ENCODE data around the gene ATF7. TPM values are rescaled to one million over a fixed set of nuclear protein-coding genes. Genes with fewer than 3 reads are reported as not detected.

The ATF7 gene
- total and polyA plus RNA-seq, 2 of the 13 experiments (the other 11 are each of a cell fraction or from before 2014, with no cell fraction given): 9.6 to 16.2 TPM

- no peak for TF ChIP-seq THRA (CRISPR knock-in tag; IDR thresholded peaks at IDR 0.05; ENCODE audit: borderline replicate concordance)
- TF ChIP-seq ZNF546 (CRISPR knock-in tag; conservative IDR thresholded peaks at IDR 0.05): no peak
- TF ChIP-seq ARNT (IDR thresholded peaks at IDR 0.05): no peak
- TF ChIP-seq NR3C1 (CRISPR knock-in tag; IDR thresholded peaks at IDR 0.05): no peak
- peak; percentile 36; the same call in 1 of the 2 replicates for TF ChIP-seq FOXA3 (CRISPR knock-in tag; IDR thresholded peaks at IDR 0.05)
- no peak for TF ChIP-seq ZNF468 (CRISPR knock-in tag; IDR thresholded peaks at IDR 0.05)
- TF ChIP-seq HMGA1 (CRISPR knock-in tag; conservative IDR thresholded peaks at IDR 0.05): no peak
- no peak for TF ChIP-seq GZF1 (CRISPR knock-in tag; IDR thresholded peaks at IDR 0.05)
- TF ChIP-seq, protein P1, sequence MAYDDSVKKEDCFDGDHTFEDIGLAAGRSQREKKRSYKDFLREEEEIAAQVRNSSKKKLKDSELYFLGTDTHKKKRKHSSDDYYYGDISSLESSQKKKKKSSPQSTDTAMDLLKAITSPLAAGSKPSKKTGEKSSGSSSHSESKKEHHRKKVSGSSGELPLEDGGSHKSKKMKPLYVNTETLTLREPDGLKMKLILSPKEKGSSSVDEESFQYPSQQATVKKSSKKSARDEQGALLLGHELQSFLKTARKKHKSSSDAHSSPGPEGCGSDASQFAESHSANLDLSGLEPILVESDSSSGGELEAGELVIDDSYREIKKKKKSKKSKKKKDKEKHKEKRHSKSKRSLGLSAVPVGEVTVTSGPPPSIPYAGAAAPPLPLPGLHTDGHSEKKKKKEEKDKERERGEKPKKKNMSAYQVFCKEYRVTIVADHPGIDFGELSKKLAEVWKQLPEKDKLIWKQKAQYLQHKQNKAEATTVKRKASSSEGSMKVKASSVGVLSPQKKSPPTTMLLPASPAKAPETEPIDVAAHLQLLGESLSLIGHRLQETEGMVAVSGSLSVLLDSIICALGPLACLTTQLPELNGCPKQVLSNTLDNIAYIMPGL (CRISPR knock-in tag; IDR thresholded peaks at IDR 0.05; ENCODE audit: borderline replicate concordance in 1 of 2, low read depth in 1 of 2): no peak
- TF ChIP-seq ZNF543 (CRISPR knock-in tag; IDR thresholded peaks at IDR 0.05): no peak
- TF ChIP-seq NR0B2 (CRISPR knock-in tag; IDR thresholded peaks at IDR 0.05): no peak
- no peak for TF ChIP-seq ATF4 (CRISPR knock-in tag; IDR thresholded peaks at IDR 0.05)
- peak; percentile 36; the same call in 1 of the 2 replicates for TF ChIP-seq SAP130 (CRISPR knock-in tag; IDR thresholded peaks at IDR 0.05; ENCODE audit: low read depth)
- TF ChIP-seq, protein P2, sequence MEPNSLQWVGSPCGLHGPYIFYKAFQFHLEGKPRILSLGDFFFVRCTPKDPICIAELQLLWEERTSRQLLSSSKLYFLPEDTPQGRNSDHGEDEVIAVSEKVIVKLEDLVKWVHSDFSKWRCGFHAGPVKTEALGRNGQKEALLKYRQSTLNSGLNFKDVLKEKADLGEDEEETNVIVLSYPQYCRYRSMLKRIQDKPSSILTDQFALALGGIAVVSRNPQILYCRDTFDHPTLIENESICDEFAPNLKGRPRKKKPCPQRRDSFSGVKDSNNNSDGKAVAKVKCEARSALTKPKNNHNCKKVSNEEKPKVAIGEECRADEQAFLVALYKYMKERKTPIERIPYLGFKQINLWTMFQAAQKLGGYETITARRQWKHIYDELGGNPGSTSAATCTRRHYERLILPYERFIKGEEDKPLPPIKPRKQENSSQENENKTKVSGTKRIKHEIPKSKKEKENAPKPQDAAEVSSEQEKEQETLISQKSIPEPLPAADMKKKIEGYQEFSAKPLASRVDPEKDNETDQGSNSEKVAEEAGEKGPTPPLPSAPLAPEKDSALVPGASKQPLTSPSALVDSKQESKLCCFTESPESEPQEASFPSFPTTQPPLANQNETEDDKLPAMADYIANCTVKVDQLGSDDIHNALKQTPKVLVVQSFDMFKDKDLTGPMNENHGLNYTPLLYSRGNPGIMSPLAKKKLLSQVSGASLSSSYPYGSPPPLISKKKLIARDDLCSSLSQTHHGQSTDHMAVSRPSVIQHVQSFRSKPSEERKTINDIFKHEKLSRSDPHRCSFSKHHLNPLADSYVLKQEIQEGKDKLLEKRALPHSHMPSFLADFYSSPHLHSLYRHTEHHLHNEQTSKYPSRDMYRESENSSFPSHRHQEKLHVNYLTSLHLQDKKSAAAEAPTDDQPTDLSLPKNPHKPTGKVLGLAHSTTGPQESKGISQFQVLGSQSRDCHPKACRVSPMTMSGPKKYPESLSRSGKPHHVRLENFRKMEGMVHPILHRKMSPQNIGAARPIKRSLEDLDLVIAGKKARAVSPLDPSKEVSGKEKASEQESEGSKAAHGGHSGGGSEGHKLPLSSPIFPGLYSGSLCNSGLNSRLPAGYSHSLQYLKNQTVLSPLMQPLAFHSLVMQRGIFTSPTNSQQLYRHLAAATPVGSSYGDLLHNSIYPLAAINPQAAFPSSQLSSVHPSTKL (CRISPR knock-in tag; IDR thresholded peaks at IDR 0.05): 0 out of 2 replicates have a peak, but pooled peaks have one; percentile 11
- TF ChIP-seq ZNF17 (CRISPR knock-in tag; IDR thresholded peaks at IDR 0.05): no peak
- no peak for TF ChIP-seq DNMT1 (CRISPR knock-in tag; IDR thresholded peaks at IDR 0.05)
- TF ChIP-seq, protein P3, sequence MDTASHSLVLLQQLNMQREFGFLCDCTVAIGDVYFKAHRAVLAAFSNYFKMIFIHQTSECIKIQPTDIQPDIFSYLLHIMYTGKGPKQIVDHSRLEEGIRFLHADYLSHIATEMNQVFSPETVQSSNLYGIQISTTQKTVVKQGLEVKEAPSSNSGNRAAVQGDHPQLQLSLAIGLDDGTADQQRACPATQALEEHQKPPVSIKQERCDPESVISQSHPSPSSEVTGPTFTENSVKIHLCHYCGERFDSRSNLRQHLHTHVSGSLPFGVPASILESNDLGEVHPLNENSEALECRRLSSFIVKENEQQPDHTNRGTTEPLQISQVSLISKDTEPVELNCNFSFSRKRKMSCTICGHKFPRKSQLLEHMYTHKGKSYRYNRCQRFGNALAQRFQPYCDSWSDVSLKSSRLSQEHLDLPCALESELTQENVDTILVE (CRISPR knock-in tag; IDR thresholded peaks at IDR 0.05): no peak
- no peak for TF ChIP-seq KAT8 (CRISPR knock-in tag; IDR thresholded peaks at IDR 0.05)
- no peak for TF ChIP-seq YEATS4 (CRISPR knock-in tag; IDR thresholded peaks at IDR 0.05; ENCODE audit: borderline replicate concordance)
- TF ChIP-seq ZNF251 (CRISPR knock-in tag; IDR thresholded peaks at IDR 0.05): no peak
- no peak for TF ChIP-seq MATR3 (CRISPR knock-in tag; IDR thresholded peaks at IDR 0.05)
- no peak for TF ChIP-seq ONECUT2 (CRISPR knock-in tag; IDR thresholded peaks at IDR 0.05)
- no peak for TF ChIP-seq ZNF724P (CRISPR knock-in tag; IDR thresholded peaks at IDR 0.05; ENCODE audit: borderline replicate concordance)
Measured at GRCh38 chr12:53561590-53561953, 64.6 kb downstream of the ATF7 start (continued).

All from HepG2 (cell line).